Loucy (cell line): ENCODE data around the gene MANSC4.

ENCODE experiments used
- CTCF ChIP-seq: fragments of 200-600 bp; sonication (generic); conservative IDR thresholded peaks from 2 replicates; pipeline ENCODE4 v1.5.1; 2014; ENCODE audit warnings: mild to moderate bottlenecking, antibody characterized with exemption, low read length
- EZH2phosphoT487 ChIP-seq: fragments of 200-600 bp; IDR thresholded peaks from 2 replicates; pipeline ENCODE4 v1.6.1; 2018; ENCODE audit warnings: antibody characterized with exemption, mild to moderate bottlenecking, moderate library complexity, borderline replicate concordance

- TF ChIP-seq CTCF = peak; percentile 73
- no peak for TF ChIP-seq EZH2phosphoT487
Observed at GRCh38 chr12:27821259-27821973, 41.4 kb upstream of the MANSC4 start.
